Activated gamma-delta T cell treated with Interleukin-2 at 50 U/mL for 16 hours (primary cell): Measurements from ENCODE around the gene DGCR6L.
"Not testable (repeated sequence)": the region's sequence is repeated elsewhere in the genome, so short reads cannot be mapped to it uniquely, and the experiment has no call there.

Experiments used
- DNase-seq: peaks from one replicate; pipeline ENCODE4 v3.0.0-alpha.2; 2020

Gene DGCR6L

GRCh38 chr22:20290045-20290392, 29.8 kb downstream of the DGCR6L start:
- no peak for DNase-seq

GRCh38 chr22:20289182-20290044, 30.4 kb downstream of the DGCR6L start:
- not testable (repeated sequence) for DNase-seq

DNA sequence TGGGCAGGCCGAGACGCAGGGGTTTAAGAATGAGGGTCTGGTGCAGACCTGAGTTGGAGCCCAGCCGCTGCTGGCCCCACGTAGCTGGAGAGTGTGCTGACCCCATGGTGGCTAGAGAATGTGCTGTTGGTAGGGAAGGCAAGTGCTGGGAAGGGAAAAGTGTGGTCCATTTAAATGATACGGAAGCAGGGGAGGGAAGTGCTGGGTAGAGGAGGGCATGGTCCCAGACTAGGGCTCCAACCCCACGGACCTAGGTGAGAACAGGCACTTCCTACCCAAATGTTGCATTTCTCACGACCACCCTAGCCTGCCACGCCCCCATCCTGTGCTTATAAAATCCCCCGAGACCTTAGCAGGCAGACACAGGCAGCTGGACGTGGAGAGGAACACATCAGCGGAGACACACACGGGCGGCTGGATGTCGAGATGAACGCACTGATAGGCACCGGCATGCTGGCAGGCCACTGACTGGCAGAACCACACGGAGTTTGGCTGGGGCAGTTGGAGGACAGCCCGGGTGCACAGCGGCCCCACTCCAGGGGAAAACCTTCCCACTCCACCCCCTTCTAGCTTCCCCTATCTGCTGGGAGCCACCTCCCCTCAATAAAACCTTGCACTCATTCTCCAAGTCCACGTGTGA, 33.0 kb downstream of the DGCR6L start:
- not testable (repeated sequence) for DNase-seq

DNA sequence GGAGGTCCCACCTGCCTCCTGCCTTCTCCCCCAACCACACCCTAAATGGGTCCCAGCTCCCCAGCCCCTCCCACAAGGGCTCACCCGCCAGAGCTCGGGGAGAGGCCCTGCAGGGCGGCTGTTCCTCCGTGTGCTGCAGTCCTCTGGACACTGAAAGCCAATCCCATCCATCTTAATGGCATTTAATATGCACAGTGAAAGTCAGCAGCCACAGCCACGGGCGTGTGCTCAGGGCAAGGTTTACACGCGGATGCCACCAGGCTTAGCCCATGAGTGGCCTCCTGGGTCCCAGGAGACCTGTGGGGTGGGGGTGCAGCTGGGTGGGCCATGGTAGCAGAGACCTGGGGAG, 33.6 kb downstream of the DGCR6L start:
- not testable (repeated sequence) for DNase-seq

- peak; percentile 75 for DNase-seq
Measured at GRCh38 chr22:20285473-20286311, 34.2 kb downstream of the DGCR6L start.

- DNase-seq, result no peak
Measured at GRCh38 chr22:20284471-20285086, 35.3 kb downstream of the DGCR6L start.

DNA sequence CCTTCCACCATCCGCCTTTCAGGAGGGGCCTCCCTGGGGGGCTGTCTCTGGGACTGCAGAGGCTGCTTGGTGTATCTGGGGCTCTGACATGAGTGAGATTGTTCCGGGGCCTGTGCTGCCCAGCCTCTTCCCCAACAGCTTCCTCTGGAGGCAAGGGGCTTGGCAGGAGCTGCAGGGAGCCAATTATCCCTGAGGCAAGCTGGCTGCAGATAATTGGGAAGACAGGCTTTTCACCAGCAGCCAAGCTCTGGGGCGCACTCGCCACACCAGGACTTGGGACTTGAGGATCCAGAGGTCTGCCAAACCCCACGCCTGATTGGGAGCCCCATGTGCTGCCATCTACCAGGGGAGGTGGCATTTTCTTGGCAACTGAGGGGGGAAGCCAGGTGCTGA, 36.2 kb downstream of the DGCR6L start:
- no peak for DNase-seq

- no peak for DNase-seq
Measured at GRCh38 chr22:20282901-20283673, 36.8 kb downstream of the DGCR6L start.

DNA sequence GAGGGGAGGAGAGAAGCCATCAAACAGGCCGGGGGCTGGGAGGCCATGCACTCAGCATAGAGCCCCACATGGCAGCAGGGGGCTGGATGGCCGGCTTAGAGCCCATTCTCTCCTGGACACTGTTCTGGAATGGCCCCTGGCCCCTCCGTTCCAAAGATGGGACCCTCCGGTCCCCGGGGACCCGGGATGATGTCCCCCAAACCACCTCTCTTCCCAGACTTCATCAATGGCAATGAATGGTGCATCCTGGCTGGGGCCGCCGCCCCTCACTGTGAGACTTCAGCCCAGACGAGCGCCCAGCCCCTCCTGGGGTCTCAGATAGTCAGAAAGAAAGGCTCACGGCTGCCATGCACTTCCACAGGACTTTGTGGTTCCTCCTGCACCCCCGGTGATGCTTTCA, 38.0 kb downstream of the DGCR6L start:
- DNase-seq, result no peak

DNA sequence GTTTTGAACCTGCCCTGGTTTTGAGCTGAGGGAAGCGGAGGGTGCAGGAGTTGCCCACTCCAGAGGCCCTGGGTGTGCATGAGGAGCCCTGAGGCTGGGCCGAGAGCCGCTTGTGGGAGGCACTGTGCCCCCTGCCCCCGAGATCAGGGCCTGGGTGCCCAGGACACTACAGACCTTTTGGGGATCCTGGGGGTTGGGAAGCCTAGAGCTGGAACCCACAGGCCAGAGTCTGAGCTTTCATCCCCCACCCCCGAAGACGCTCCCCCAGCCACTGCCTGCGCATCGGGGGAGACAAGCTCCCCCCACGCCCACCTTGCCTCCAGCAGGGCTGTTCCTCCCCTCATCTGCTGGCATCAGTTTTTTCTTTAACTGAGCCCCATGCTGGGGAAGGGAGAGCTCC, 38.4 kb downstream of the DGCR6L start:
- DNase-seq, result not testable (repeated sequence)

- no peak for DNase-seq
Measured at GRCh38 chr22:20280866-20281265, 39.0 kb downstream of the DGCR6L start.

DNA sequence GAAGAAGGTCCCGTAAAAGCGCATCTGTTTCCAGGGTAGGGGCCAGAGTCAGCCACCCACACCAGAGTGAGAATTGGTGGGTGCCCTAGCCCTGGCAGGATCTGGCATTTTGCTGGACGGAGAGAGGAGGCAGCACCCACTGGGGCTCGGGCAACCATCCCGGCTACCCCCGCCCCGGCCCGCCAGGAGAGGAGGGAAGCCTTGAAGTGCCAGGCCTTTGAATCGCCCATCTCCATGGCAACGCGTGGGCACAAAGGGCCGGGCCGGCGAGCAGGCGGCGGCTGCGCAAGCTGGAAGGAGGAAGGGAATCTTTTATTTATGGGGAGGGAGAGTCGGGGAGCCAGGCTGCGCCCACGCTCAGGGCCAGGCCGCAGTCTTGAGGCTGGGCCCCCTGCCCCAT, 39.7 kb downstream of the DGCR6L start:
- not testable (repeated sequence) for DNase-seq

- DNase-seq, result no peak
Measured at GRCh38 chr22:20279662-20280134, 40.2 kb downstream of the DGCR6L start.

- DNase-seq, result not testable (repeated sequence)
Measured at GRCh38 chr22:20278726-20279490, 41.0 kb downstream of the DGCR6L start.

DNA sequence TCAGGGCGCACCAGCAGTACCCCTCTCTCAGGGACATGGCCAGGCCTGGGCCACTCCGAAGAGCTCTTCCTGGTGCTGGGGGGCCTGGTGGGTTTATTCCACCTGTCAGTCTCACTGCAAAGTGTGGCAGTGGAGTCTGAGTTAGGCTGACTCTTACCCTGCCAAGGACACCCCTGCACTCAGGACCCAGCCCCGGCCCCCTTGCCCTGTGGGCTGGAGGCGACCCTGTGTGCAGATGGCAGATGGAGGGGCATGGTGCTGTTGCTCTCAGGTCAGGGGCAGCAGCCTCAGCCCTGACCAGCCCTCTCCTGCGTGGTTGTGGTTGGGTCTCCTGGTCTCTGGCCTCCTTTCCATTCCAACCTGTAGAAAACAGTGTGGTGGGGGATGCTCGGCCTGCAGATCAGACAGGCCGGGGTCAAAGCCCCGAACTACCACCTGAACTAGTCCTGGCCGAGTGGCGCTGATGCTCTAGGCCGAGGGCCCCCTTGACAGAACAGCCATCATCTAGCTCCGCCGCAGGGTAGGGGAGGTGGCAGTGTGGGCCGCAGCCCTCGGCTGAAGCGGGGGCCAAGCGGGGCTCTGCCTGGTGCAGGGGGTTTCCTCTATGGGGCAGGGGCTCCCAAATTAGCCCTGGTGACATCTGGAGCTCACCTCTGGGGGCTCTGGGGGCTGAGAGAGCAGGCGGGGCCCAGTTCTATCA, 41.8 kb downstream of the DGCR6L start:
- DNase-seq, result not testable (repeated sequence)

DNA sequence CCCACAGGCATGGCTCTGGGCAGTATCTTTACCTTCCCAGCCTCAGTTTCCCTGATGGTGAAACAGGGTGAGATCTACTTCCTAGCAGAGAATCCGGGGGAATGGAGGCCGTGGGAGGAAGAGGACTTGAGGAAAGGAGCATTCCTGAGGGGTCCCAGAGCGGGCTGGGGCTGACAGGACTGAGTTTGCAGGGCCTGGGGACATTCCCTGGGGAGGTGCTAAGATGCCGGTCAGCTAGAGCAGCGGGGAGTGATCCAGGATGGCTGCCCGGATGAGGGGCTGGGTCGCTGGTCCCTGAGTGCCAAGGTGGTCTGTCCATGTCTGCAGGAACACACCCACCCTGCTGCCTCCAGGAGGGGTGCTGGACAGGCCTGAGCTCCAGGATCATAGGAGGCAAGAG, 43.4 kb downstream of the DGCR6L start:
- DNase-seq, result no peak

DNA sequence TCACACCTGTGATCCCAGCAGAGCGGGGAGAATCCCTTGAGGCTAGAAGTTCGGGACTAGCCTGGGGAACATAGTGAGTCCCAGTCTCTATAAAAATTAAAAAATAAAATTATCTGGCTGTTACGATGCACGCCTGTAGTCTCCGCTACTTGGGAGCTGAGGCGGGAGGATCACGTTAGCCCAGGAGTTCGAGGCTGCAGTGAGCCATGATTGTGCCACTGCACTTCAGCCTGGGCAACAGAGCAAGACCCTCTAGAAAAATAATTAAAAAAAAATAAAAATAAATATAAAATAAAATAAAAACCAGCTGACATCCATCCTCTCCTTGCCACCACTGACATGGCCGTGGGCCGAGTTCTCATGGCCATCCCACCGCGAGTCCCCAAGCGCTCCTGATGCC, 44.0 kb downstream of the DGCR6L start:
- DNase-seq, result no peak

DNA sequence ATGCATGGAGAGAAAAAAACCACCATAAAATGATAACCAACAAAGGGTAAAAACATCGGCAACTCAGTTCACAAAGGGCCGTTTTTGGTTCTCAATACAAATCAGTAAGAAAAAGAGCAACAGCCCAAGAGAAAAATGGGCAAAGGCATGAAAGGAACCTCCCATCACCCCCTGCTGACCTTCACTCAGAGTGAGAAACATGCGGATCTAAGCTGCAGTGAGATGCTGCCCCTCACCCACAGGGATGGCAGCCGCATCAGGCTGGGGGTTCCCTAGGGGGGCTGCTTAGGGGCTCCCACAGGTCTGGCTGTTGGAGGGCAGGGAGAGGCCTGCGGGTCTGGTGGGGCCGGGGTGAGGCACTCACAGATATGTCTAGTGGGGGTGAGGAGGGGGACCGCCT, 44.5 kb downstream of the DGCR6L start:
- DNase-seq, result not testable (repeated sequence)

DNA sequence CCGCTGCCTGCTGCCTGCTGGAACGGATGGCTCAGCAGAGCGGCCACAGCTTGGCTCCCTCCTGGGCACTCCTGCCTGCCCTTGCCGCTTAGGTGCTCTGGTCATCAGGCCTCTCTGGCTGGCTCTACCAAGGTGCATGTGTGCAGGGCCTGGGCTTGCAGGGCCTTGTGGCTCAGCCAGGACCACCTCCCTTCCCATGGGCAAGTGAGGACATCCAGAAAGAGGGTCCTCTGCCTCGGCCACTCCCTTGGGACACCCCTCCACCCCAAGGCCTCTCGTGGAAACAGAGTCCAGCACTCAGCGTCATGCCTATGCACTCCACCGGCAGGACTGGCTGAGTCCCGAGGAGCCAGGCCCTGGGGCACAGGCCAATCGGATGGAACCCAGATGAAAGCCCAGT, 45.5 kb downstream of the DGCR6L start:
- DNase-seq, result not testable (repeated sequence)

GRCh38 chr22:20273758-20274181, 46.1 kb downstream of the DGCR6L start:
- no peak for DNase-seq

DNA sequence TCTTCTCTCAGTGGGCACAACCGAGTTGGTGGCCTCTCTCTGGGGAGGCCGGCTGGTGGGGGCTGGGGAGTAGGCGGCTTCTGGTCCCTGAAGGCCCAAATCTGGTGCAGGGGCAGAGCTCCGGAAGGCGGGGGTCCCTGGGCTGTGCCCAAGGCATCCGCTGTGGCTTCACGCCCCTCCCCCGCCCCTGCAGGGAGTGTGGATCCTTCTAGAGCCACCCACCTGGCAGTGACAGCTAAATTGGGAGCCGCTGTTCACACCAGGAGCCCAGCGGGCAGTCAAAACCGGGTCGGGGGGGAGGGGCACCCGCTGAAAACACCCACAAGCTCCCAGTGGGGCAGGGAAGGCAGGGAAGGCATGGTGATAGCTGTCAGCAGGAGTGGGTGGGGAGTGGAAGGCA, 47.2 kb downstream of the DGCR6L start:
- DNase-seq, result no peak
